Measurements from ENCODE around the gene DCAF15. TPM values are rescaled to one million over a fixed set of nuclear protein-coding genes. Genes with fewer than 3 reads are reported as not detected.

DCAF15 gene
- total RNA-seq, 4 donors from 2014 or later: 8.4 to 17.3 (median 12.0) TPM

- no peak for TF ChIP-seq CTCF (IDR thresholded peaks at IDR 0.05; ENCODE audit: low read depth)
These were observed 54.7 kb downstream of the DCAF15 start for GRCh38 chr19:14006766-14007562.

Other genes with a start within 250 kb of the DCAF15 start
- 10 to 100 TPM; 12.1 to 81.9 (median 40.3) TPM for gene MRI1, start 188.0 kb upstream of the DCAF15 start, total RNA-seq
- gene C19orf53, start 178.1 kb upstream of the DCAF15 start, total RNA-seq: 100 to 1,000 TPM in 3 of 4 donors, 10 to 100 TPM in 1; 90.1 to 133 (median 113) TPM
- gene ZSWIM4, start 157.1 kb upstream of the DCAF15 start, total RNA-seq: 1 to 10 TPM; 1.6 to 4.7 (median 1.9) TPM
- gene NANOS3, start 75.4 kb upstream of the DCAF15 start, total RNA-seq: not detected
- gene BRME1, start 46.4 kb upstream of the DCAF15 start, total RNA-seq: 1 to 10 TPM in 2 of 4 donors, under 1 TPM in 1, not detected in 1; 0.66 to 3.0 (median 1.0) TPM
- gene CC2D1A, start 46.3 kb upstream of the DCAF15 start, total RNA-seq: 10 to 100 TPM; 15.2 to 36.2 (median 16.5) TPM
- gene PODNL1, start 14.1 kb upstream of the DCAF15 start, total RNA-seq: 1 to 10 TPM in 1 of 4 donors, under 1 TPM in 3; 0.44 to 1.1 (median 0.91) TPM
- gene RFX1, start 53.8 kb downstream of the DCAF15 start, total RNA-seq: 1 to 10 TPM; 2.2 to 4.1 (median 2.2) TPM
- not detected for gene RLN3, start 75.6 kb downstream of the DCAF15 start, total RNA-seq
- gene IL27RA, start 79.3 kb downstream of the DCAF15 start, total RNA-seq: 1 to 10 TPM; 4.1 to 7.0 (median 6.2) TPM
- gene PALM3, start 109.6 kb downstream of the DCAF15 start, total RNA-seq: not detected
- gene MISP3, start 120.3 kb downstream of the DCAF15 start, total RNA-seq: 1 to 10 TPM in 3 of 4 donors, not detected in 1; 1.3 to 3.7 (median 3.6) TPM
- gene C19orf67, start 133.3 kb downstream of the DCAF15 start, total RNA-seq: not detected
- 10 to 100 TPM in 3 of 4 donors, 1 to 10 TPM in 1; 8.6 to 21.9 (median 11.3) TPM for gene SAMD1, start 138.2 kb downstream of the DCAF15 start, total RNA-seq
- 10 to 100 TPM; 37.3 to 81.8 (median 45.6) TPM for gene PRKACA, start 165.3 kb downstream of the DCAF15 start, total RNA-seq
- under 1 TPM in 3 of 4 donors, not detected in 1; 0.34 to 0.82 (median 0.66) TPM for gene ASF1B, start 184.1 kb downstream of the DCAF15 start, total RNA-seq

Data from subcutaneous adipose tissue (tissue), 4 donors.